ENCODE data around the gene GMPPB. TPM values are rescaled to one million over a fixed set of nuclear protein-coding genes. Genes with fewer than 3 reads are reported as not detected.

GMPPB gene
- total and polyA plus RNA-seq, 2 donors, result 13.2 to 17.0 TPM

DNA sequence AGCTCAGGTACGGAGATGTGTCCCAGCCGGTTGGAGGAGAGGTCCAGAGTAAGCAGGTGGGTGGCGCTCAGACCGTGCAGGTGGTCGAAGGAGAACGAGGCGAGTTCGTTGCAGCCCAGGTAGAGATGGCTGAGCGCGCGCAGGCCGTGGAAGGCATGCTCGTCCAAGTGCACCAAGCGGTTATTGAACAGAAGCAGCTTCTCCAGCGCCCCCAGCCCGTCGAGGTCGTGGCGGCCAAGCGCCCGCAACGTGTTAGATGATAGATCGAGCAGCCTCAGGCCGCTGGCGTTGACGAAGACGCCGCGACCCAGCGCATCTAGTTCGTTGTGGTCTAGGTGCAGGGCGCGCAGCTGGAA lies 4.9 kb downstream of the GMPPB start:
- H3K4me3 ChIP-seq (ENCODE audit: low read length in 2 of 2), result peak overlapping the region; percentile 60 to 66
- peaks cover 31 to 49% of the 10 kb centered on the region in 2 donors for H3K36me3 ChIP-seq (ENCODE audit: control insufficient read depth in 2 of 2, insufficient read depth in 2 of 2, low read length in 1 of 2)
- H3K27ac ChIP-seq (ENCODE audit: low read depth in 1 of 2, low read length in 1 of 2), result peak overlapping the region in 1 of 2 donors; percentile 90
- peaks cover 11 to 34% of the 10 kb centered on the region in 2 donors for H3K4me1 ChIP-seq (ENCODE audit: control insufficient read depth in 2 of 2, insufficient read depth in 2 of 2, low read length in 2 of 2)
- no peak for DNase-seq (ENCODE audit: low read depth in 6 of 9, low spot score in 9 of 9)
- peaks cover 0 to 6% of the 10 kb centered on the region in 2 donors for H3K27me3 ChIP-seq (ENCODE audit: control insufficient read depth in 2 of 2, insufficient read depth in 1 of 2, low read length in 1 of 2)
- 13% methylated on average over 33 of the region's 33 CpGs for WGBS
- H3K9me3 ChIP-seq (ENCODE audit: control insufficient read depth in 2 of 2, insufficient read depth in 1 of 2, low read length in 1 of 2), result no peaks in the 10 kb centered on the region

DNA sequence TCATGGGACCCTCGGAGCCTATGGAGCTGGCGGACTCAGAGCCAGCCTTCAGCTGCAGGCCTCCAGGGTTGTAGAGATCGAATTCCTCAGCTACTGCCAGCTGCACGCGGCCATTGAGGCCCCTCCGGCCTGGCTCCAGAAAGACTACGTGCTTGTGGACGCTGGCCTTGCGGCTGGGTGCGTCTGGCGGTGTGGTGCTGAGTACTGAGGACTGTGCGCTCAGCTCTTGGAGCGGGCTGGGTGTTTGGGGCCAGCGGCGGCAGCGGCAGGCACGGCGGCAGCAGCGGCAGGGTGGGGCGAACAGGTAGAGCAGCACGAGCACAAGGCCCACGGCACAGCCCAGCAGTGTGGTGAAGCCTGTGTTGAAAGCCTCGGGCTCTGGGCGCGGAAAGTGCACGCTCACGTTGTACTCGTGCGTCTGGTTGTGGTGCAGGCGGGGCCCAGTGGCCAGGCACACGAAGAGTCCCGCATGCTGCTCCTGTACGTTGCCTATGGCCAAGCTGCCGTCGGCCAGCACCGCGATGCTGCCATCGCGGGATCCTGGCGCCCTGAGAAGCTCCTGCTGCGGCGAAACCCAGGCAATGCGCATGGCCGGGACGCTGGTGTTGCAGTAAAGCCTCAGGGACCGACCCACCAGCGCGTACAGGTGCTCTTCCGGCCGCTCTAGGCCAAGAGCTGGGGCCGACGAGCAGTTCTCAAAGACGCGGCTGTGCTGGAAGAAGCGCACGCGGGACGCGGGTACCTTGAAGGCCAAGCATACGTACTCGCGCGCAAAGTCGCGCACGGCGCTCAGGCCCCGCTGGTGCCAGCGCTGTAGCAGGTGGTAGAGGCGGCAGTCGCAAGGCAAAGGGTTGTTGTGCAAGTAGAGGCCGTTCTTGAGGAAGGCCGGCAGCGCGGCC lies 5.5 kb downstream of the GMPPB start:
- Histone ChIP-seq H3K27me3 (ENCODE audit: control insufficient read depth in 2 of 2, insufficient read depth in 1 of 2, low read length in 1 of 2) (peaks cover 0 to 6% of the 10 kb centered on the region in 2 donors), H3K27ac (ENCODE audit: low read depth in 1 of 2, low read length in 1 of 2) (no peak overlapping the region), H3K4me3 (ENCODE audit: low read length in 2 of 2) (peak overlapping the region; percentile 60 to 66), H3K4me1 (ENCODE audit: control insufficient read depth in 2 of 2, insufficient read depth in 2 of 2, low read length in 2 of 2) (peaks cover 14 to 38% of the 10 kb centered on the region in 2 donors), H3K9me3 (ENCODE audit: control insufficient read depth in 2 of 2, insufficient read depth in 1 of 2, low read length in 1 of 2) (no peaks in the 10 kb centered on the region), H3K36me3 (ENCODE audit: control insufficient read depth in 2 of 2, insufficient read depth in 2 of 2, low read length in 1 of 2) (peaks cover 31 to 49% of the 10 kb centered on the region in 2 donors)
- 84% methylated on average over 75 of the region's 75 CpGs for WGBS
- peak in 1 of 9 donors; percentile 23 for DNase-seq (ENCODE audit: low read depth in 6 of 9, low spot score in 9 of 9)

GRCh38 chr3:49717211-49717958 lies 6.4 kb downstream of the GMPPB start:
- Histone ChIP-seq H3K36me3 (ENCODE audit: control insufficient read depth in 2 of 2, insufficient read depth in 2 of 2, low read length in 1 of 2) (peaks cover 29 to 41% of the 10 kb centered on the region in 2 donors), H3K9me3 (ENCODE audit: control insufficient read depth in 2 of 2, insufficient read depth in 1 of 2, low read length in 1 of 2) (no peaks in the 10 kb centered on the region), H3K27me3 (ENCODE audit: control insufficient read depth in 2 of 2, insufficient read depth in 1 of 2, low read length in 1 of 2) (peaks cover 0 to 6% of the 10 kb centered on the region in 2 donors), H3K27ac (ENCODE audit: low read depth in 1 of 2, low read length in 1 of 2) (no peak overlapping the region), H3K4me1 (ENCODE audit: control insufficient read depth in 2 of 2, insufficient read depth in 2 of 2, low read length in 2 of 2) (peaks cover 14 to 38% of the 10 kb centered on the region in 2 donors), H3K4me3 (ENCODE audit: low read length in 2 of 2) (no peak overlapping the region)
- no peak for DNase-seq (ENCODE audit: low read depth in 6 of 9, low spot score in 9 of 9)
- 96% methylated on average over 14 of the region's 14 CpGs for WGBS

GRCh38 chr3:49716691-49717210 lies 7.0 kb downstream of the GMPPB start:
- H3K27ac ChIP-seq (ENCODE audit: low read depth in 1 of 2, low read length in 1 of 2), result no peak overlapping the region
- WGBS, result 94% methylated on average over 16 of the region's 16 CpGs
- H3K9me3 ChIP-seq (ENCODE audit: control insufficient read depth in 2 of 2, insufficient read depth in 1 of 2, low read length in 1 of 2), result no peaks in the 10 kb centered on the region
- H3K27me3 ChIP-seq (ENCODE audit: control insufficient read depth in 2 of 2, insufficient read depth in 1 of 2, low read length in 1 of 2), result peaks cover 0 to 6% of the 10 kb centered on the region in 2 donors
- no peak for DNase-seq (ENCODE audit: low read depth in 6 of 9, low spot score in 9 of 9)
- H3K36me3 ChIP-seq (ENCODE audit: control insufficient read depth in 2 of 2, insufficient read depth in 2 of 2, low read length in 1 of 2), result peaks cover 23 to 35% of the 10 kb centered on the region in 2 donors
- H3K4me3 ChIP-seq (ENCODE audit: low read length in 2 of 2), result no peak overlapping the region
- H3K4me1 ChIP-seq (ENCODE audit: control insufficient read depth in 2 of 2, insufficient read depth in 2 of 2, low read length in 2 of 2), result peaks cover 16 to 43% of the 10 kb centered on the region in 2 donors

DNA sequence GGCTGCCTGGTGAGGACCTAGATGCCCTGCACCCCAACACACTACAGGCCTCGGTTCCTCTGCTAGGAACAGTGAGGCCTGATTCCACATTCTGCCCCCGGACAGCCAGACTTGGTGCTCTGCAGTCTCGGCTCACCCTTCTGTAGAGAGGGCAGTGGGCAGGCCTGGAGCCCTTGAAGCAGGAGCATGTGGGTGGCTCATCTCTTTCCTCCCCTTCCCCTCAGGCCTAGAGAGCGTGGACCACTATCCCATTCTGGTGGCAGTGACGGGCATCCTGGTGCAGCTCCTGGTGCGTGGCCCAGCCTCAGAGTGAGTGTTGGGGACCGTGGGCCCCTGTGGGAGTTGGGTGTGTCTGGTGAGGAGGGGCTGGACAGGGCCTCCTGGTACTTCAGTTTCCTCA lies 7.6 kb downstream of the GMPPB start:
- Histone ChIP-seq H3K9me3 (ENCODE audit: control insufficient read depth in 2 of 2, insufficient read depth in 1 of 2, low read length in 1 of 2) (no peaks in the 10 kb centered on the region), H3K4me1 (ENCODE audit: control insufficient read depth in 2 of 2, insufficient read depth in 2 of 2, low read length in 2 of 2) (peaks cover 22 to 49% of the 10 kb centered on the region in 2 donors), H3K36me3 (ENCODE audit: control insufficient read depth in 2 of 2, insufficient read depth in 2 of 2, low read length in 1 of 2) (peaks cover 17 to 29% of the 10 kb centered on the region in 2 donors), H3K27me3 (ENCODE audit: control insufficient read depth in 2 of 2, insufficient read depth in 1 of 2, low read length in 1 of 2) (peaks cover 0 to 6% of the 10 kb centered on the region in 2 donors), H3K4me3 (ENCODE audit: low read length in 2 of 2) (no peak overlapping the region), H3K27ac (ENCODE audit: low read depth in 1 of 2, low read length in 1 of 2) (no peak overlapping the region)
- 97% methylated on average over 7 of the region's 7 CpGs for WGBS
- DNase-seq (ENCODE audit: low read depth in 6 of 9, low spot score in 9 of 9), result no peak

GRCh38 chr3:49715611-49716121 lies 8.1 kb downstream of the GMPPB start:
- WGBS, result 99% methylated on average over 13 of the region's 13 CpGs
- Histone ChIP-seq H3K9me3 (ENCODE audit: control insufficient read depth in 2 of 2, insufficient read depth in 1 of 2, low read length in 1 of 2) (no peaks in the 10 kb centered on the region), H3K4me1 (ENCODE audit: control insufficient read depth in 2 of 2, insufficient read depth in 2 of 2, low read length in 2 of 2) (peaks cover 24 to 53% of the 10 kb centered on the region in 2 donors), H3K4me3 (ENCODE audit: low read length in 2 of 2) (no peak overlapping the region), H3K36me3 (ENCODE audit: control insufficient read depth in 2 of 2, insufficient read depth in 2 of 2, low read length in 1 of 2) (peaks cover 12 to 24% of the 10 kb centered on the region in 2 donors), H3K27ac (ENCODE audit: low read depth in 1 of 2, low read length in 1 of 2) (no peak overlapping the region), H3K27me3 (ENCODE audit: control insufficient read depth in 2 of 2, insufficient read depth in 1 of 2, low read length in 1 of 2) (peaks cover 0 to 6% of the 10 kb centered on the region in 2 donors)
- no peak for DNase-seq (ENCODE audit: low read depth in 6 of 9, low spot score in 9 of 9)

DNA sequence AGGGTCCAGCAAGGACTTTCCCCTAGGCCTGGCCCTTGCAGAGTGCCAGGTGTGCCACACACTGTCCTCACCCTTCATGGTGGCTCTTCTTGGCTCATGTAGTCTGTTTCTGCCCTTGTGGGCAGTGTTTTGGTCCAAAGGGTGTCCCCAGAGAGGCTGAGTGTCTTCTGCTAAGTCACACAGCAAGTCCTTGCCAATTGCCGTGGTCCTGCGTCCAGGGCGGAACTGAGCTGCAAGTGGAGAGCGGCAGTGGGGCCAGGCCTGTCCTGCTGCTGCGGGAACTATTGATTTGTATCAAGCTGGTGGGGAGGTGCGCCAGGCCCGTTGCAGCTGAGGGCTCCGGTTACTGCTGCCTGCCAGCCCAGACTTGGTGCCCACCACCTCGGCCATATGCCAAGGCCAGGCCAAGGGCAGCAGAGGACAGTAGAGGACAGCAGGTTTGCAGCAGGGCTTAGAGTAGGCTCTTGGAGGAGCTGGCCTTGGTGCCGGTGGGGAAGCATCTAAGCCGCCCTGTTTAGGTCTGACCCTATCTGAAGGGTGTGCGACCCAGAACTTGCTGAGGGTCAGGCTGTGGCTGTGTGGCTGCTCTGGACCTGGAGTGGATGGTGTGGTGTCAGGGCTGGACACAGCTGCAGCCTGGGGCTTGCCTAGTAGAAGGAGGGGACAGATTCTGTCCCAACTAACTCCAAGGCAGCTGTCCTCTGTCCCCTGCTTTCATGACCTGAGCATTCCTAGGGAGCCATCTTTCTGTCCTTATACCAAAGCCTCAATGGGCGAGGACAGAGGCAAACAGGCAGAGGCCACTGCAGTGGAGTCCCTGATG lies 8.8 kb downstream of the GMPPB start:
- DNase-seq (ENCODE audit: low read depth in 6 of 9, low spot score in 9 of 9), result no peak
- H3K27ac ChIP-seq (ENCODE audit: low read depth in 1 of 2, low read length in 1 of 2), result no peak overlapping the region
- H3K4me1 ChIP-seq (ENCODE audit: control insufficient read depth in 2 of 2, insufficient read depth in 2 of 2, low read length in 2 of 2), result peaks cover 24 to 51% of the 10 kb centered on the region in 2 donors
- H3K36me3 ChIP-seq (ENCODE audit: control insufficient read depth in 2 of 2, insufficient read depth in 2 of 2, low read length in 1 of 2), result peaks cover 11 to 20% of the 10 kb centered on the region in 2 donors
- 94% methylated on average over 13 of the region's 13 CpGs for WGBS
- H3K4me3 ChIP-seq (ENCODE audit: low read length in 2 of 2), result no peak overlapping the region
- H3K9me3 ChIP-seq (ENCODE audit: control insufficient read depth in 2 of 2, insufficient read depth in 1 of 2, low read length in 1 of 2), result no peaks in the 10 kb centered on the region
- H3K27me3 ChIP-seq (ENCODE audit: control insufficient read depth in 2 of 2, insufficient read depth in 1 of 2, low read length in 1 of 2), result peaks cover 0 to 6% of the 10 kb centered on the region in 2 donors

DNA sequence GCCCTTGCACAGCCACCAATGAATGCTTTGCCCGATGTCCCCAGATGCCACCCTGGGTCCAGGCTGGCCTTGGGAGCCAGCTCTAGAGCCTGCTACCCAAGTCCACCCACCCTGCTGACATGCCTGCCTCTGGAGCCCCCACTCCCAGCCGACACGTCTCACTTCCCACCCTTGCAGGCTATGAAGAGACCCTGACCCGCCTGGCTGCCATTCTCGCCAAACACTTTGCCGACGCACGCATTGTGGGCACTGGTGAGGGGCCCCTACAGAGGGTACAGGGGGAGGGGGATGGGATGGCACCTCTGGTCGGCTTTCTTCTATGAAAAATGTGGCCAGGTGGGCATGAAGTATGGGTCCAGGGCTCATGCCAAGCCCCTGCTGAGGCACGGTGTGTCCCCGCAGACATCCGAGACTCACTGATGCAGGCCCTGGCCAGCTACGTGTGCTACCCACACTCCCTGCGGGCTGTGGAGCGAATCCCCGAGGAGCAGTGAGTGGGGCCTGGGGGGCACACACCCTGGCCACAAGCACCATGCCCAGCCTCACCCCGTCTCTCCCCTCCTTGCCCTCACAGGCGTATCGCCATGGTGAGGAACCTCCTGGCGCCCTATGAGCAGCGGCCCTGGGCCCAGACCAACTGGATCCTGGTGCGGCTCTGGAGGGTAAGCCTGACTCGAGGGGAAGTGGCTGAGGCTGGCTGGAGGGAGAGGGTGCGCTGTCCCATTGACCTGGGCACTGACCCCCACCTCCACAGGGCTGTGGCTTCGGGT lies 10.2 kb downstream of the GMPPB start:
- Histone ChIP-seq H3K36me3 (ENCODE audit: control insufficient read depth in 2 of 2, insufficient read depth in 2 of 2, low read length in 1 of 2) (peaks cover 11 to 22% of the 10 kb centered on the region in 2 donors), H3K27me3 (ENCODE audit: control insufficient read depth in 2 of 2, insufficient read depth in 1 of 2, low read length in 1 of 2) (peaks cover 0 to 4% of the 10 kb centered on the region in 2 donors), H3K9me3 (ENCODE audit: control insufficient read depth in 2 of 2, insufficient read depth in 1 of 2, low read length in 1 of 2) (no peaks in the 10 kb centered on the region), H3K4me3 (ENCODE audit: low read length in 2 of 2) (no peak overlapping the region), H3K27ac (ENCODE audit: low read depth in 1 of 2, low read length in 1 of 2) (peak overlapping the region in 1 of 2 donors; percentile 71), H3K4me1 (ENCODE audit: control insufficient read depth in 2 of 2, insufficient read depth in 2 of 2, low read length in 2 of 2) (peaks cover 22 to 40% of the 10 kb centered on the region in 2 donors)
- WGBS, result 95% methylated on average over 25 of the region's 25 CpGs
- DNase-seq (ENCODE audit: low read depth in 6 of 9, low spot score in 9 of 9), result no peak

Data from thymus (tissue), 11 donors.